ENCODE data around the gene DMTF1.
A peak's percentile ranks its signal among the peaks of the same experiment; 100 is the strongest.

Gene DMTF1

DNA sequence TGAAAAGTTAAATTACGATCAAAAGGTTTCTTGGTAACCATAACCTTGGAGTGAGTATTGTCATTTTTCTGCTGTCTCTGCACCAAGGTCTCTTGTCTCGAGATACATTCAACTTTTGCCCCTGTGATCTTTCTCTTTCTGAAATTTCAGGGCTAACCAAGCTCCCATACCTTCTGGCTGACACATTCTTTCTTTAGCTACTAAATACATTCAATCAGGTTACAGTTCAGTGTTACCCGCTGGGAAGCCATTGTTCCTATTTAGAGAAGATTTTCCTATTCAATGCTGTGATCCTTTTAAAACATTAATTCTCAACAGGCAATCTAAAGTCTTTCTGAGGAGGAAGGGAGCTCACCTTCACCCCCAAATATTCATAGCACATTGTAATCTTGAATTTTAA, 22.9 kb upstream of the DMTF1 start:
- Mint-ChIP-seq H3K27me3 (no peaks in the 10 kb centered on the region), H3K36me3 (ENCODE audit: low read depth) (no peaks in the 10 kb centered on the region), H3K27ac (no peak overlapping the region), H3K9me3 (no peaks in the 10 kb centered on the region), H3K4me1 (ENCODE audit: low read depth) (no peaks in the 10 kb centered on the region), H3K4me3 (no peak overlapping the region)
- intact Hi-C loops (cut with micrococcal nuclease): no loop called here

DNA sequence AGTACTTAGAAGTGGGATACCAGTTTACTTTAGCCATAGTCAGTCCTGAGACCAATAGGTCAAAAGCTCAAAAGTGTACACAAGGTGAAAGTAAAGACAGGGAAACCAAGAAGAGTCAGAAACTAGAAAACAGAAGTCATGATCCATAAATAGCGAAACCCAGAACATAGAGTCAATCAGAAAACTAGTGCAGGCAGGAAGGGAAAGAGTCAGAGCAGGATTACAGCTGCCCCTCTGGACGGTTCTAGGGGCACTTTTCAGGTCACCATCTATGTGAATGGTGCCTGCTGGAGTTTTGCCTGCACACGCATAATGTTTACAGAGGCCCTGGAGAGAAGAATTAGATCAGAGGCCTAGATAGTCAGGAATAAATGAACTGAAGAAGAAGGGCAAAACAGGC, 22.4 kb upstream of the DMTF1 start:
- Mint-ChIP-seq H3K27ac (no peak overlapping the region), H3K4me1 (ENCODE audit: low read depth) (no peaks in the 10 kb centered on the region), H3K9me3 (no peaks in the 10 kb centered on the region)

DNA sequence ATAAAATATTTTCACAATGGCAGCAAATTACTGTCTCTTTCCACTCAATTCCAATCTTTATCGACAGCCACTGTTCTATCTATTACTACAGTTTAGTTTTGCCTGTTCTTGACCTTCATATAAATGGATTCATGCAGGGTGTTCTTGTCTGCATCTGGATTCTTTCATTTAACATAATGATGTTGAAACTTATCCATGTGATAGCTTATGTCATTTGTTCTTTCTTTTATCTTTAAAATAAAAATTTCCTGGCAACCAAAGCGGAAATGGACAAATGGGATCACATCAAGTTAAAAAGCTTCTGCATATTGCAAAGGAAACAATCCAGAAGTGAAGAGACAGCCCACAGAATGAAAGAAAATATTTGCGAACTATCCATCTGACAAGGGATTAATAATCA, 20.5 kb upstream of the DMTF1 start:
- Mint-ChIP-seq H3K9me3 (no peaks in the 10 kb centered on the region), H3K27me3 (no peaks in the 10 kb centered on the region), H3K36me3 (ENCODE audit: low read depth) (no peaks in the 10 kb centered on the region), H3K4me3 (no peak overlapping the region), H3K27ac (no peak overlapping the region), H3K4me1 (ENCODE audit: low read depth) (no peaks in the 10 kb centered on the region)
- intact Hi-C loops (cut with micrococcal nuclease): no loop called here

More for the DNA sequence above, 22.4 kb upstream of the DMTF1 start:
- Mint-ChIP-seq H3K36me3 (ENCODE audit: low read depth) (no peaks in the 10 kb centered on the region), H3K27me3 (no peaks in the 10 kb centered on the region), H3K4me3 (no peak overlapping the region)
- intact Hi-C loops (cut with micrococcal nuclease): no loop called here

DNA sequence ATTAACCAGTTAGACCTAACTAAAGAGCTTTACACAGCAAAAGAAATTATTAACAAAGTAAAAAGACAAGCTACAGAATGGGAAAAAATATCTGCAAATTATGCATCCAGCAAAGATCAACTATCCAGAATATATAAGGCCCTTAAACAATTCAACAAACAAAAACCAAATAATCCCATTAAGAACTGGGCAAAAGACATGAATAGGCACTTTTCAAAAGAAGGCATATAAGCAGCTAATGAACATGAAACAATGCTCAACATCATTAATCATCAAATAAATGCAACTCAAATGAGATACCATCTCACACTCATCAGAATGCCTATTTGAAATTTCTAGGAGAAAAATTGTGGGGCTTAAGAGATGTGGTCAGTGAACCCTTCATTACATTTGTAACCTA, 15.0 kb upstream of the DMTF1 start:
- Mint-ChIP-seq H3K4me3 (no peak overlapping the region), H3K36me3 (ENCODE audit: low read depth) (no peaks in the 10 kb centered on the region)
- intact Hi-C loops (cut with micrococcal nuclease): no loop called here

DNA sequence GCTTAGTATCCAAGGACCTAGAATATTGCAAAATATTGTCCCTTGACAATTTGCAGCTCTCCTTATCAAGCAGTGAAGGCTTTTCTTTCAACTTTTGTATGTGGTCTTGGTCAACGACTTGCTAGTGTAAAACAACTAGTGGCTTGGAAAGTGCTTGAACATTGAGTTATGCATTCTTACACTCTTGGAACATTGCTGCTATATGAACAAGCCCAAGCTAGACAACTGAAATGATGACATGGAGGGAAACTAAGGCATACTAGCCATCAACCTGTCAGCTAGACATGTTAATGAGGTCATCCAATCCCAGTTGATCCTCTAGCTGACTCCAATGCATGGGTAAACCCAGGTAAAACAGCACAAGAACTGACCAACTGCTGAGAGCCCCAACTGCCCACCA, 12.7 kb upstream of the DMTF1 start:
- no peaks in the 10 kb centered on the region for H3K27me3 Mint-ChIP-seq
- no peaks in the 10 kb centered on the region for H3K36me3 Mint-ChIP-seq (ENCODE audit: low read depth)
- H3K4me3 Mint-ChIP-seq: no peak overlapping the region
- H3K27ac Mint-ChIP-seq: no peak overlapping the region
- intact Hi-C loops (cut with micrococcal nuclease): no loop called here
- H3K4me1 Mint-ChIP-seq (ENCODE audit: low read depth): peaks cover 3% of the 10 kb centered on the region
- no peaks in the 10 kb centered on the region for H3K9me3 Mint-ChIP-seq

More for the DNA sequence above, 15.0 kb upstream of the DMTF1 start:
- Mint-ChIP-seq H3K4me1 (ENCODE audit: low read depth) (no peaks in the 10 kb centered on the region), H3K27ac (no peak overlapping the region), H3K9me3 (no peaks in the 10 kb centered on the region), H3K27me3 (no peaks in the 10 kb centered on the region)

DNA sequence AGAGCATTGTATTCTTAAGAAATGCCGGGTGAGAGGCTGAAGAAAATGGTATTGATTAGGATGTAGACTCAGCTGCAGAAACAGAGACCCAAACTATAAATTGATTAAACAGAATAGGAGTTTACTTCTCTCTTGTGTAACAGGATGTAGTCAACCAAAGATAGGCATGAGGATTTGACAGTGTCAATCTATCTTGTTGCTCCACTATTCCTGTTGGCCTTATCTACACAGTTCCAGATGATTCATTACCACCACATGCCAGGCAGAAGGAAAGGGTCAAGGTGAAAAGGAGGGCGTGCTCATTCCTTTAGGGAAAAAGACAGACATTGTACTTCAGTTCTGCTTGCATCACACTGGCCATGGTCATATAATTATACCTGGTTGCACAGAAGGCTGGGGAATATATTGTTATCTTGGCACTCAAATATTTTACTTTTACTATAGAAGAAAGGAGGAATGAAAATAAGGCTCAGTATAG, 11.9 kb upstream of the DMTF1 start:
- intact Hi-C loops (cut with micrococcal nuclease): no loop called here
- Mint-ChIP-seq H3K27me3 (no peaks in the 10 kb centered on the region), H3K9me3 (no peaks in the 10 kb centered on the region), H3K27ac (no peak overlapping the region), H3K4me1 (ENCODE audit: low read depth) (peaks cover 10% of the 10 kb centered on the region), H3K4me3 (no peak overlapping the region), H3K36me3 (ENCODE audit: low read depth) (no peaks in the 10 kb centered on the region)

DNA sequence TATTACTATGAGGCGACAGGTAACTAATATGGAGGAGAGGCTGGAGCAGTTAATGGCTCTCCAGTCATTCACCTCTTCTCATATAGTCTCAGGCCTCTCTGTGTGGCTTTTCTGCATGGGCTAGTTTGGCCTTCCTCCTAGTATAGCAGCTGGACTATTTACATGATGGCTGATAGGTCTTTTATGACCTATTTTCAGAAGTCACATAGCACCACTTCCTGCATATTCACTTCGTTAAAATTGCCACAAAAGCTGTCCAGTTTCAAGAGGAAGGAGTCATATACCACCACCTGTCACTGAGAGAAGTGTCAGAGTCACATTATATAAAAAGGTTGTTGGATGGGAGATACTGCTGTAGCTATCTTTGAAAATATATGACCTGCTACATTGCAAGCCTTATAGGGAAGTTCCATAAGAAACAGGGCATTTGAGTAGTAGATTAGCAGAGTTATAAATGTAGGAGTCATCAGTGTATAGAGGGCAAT, 8.0 kb upstream of the DMTF1 start:
- intact Hi-C loops (cut with micrococcal nuclease): no loop called here
- H3K4me1 Mint-ChIP-seq (ENCODE audit: low read depth): peaks cover 10% of the 10 kb centered on the region
- H3K4me3 Mint-ChIP-seq: no peak overlapping the region
- H3K27me3 Mint-ChIP-seq: no peaks in the 10 kb centered on the region
- no peaks in the 10 kb centered on the region for H3K36me3 Mint-ChIP-seq (ENCODE audit: low read depth)
- peaks cover 8% of the 10 kb centered on the region for H3K9me3 Mint-ChIP-seq
- H3K27ac Mint-ChIP-seq: no peak overlapping the region

DNA sequence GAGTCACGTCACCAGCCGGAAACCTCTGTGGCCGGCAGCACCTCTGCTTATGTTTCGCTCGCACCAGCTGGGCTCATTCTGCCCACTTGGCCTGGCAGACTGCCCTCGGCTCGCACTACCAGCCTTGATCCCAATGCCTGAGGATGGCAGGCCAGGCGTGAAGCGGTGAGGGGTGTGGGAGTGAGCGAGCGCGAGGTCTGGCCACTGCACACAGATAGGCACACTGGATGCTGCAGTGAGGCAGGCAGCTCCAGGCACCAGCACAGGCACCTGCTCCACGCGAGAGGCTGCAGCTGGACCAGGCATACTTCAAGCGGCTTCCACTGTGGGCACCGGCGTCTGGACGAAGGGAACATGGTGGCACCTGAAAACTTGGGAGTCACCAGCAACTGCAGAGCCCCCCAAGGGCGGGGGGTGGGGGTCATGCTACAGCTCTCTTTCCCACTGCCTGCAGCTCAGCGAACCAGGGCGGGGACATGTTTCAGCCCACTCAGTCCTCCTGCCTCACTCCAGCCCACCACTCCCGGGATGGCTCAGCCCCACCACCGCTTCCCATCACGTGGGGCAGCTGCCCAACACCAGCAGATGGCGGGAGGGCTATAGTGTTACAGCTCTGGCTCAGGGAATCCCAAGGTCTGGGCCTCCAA, 5.4 kb upstream of the DMTF1 start:
- H3K4me1 Mint-ChIP-seq (ENCODE audit: low read depth): peaks cover 10% of the 10 kb centered on the region
- intact Hi-C loops (cut with micrococcal nuclease): no loop called here

DNA sequence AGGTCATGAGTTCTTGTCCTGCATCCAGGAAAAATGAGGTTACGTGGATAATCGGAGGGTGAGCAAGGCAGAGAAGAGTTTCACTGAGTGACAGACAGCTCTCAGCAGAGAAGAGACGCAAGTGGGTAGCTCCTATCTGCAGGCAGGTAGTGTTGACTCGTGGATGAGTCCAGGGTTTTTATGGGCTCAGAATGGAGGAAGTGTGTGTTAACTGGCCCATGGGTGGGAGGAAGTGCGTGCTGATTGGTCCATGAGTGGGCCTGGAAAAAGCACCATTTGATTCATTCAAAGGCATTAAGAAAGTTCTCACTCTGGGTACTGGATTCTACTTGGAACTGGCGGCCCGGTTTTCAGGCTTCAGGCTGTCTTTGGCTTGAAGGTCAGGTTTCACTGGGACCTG, 4.8 kb upstream of the DMTF1 start:
- intact Hi-C loops (cut with micrococcal nuclease): no loop called here
- H3K36me3 Mint-ChIP-seq (ENCODE audit: low read depth): peaks cover 8% of the 10 kb centered on the region
- H3K27me3 Mint-ChIP-seq: no peaks in the 10 kb centered on the region
- H3K9me3 Mint-ChIP-seq: peaks cover 8% of the 10 kb centered on the region
- no peak overlapping the region for H3K27ac Mint-ChIP-seq
- H3K4me1 Mint-ChIP-seq (ENCODE audit: low read depth): peaks cover 10% of the 10 kb centered on the region
- no peak overlapping the region for H3K4me3 Mint-ChIP-seq

More for the DNA sequence above, 5.4 kb upstream of the DMTF1 start:
- no peak overlapping the region for H3K27ac Mint-ChIP-seq
- H3K4me3 Mint-ChIP-seq: no peak overlapping the region
- H3K27me3 Mint-ChIP-seq: no peaks in the 10 kb centered on the region
- peaks cover 2% of the 10 kb centered on the region for H3K36me3 Mint-ChIP-seq (ENCODE audit: low read depth)
- peaks cover 8% of the 10 kb centered on the region for H3K9me3 Mint-ChIP-seq

DNA sequence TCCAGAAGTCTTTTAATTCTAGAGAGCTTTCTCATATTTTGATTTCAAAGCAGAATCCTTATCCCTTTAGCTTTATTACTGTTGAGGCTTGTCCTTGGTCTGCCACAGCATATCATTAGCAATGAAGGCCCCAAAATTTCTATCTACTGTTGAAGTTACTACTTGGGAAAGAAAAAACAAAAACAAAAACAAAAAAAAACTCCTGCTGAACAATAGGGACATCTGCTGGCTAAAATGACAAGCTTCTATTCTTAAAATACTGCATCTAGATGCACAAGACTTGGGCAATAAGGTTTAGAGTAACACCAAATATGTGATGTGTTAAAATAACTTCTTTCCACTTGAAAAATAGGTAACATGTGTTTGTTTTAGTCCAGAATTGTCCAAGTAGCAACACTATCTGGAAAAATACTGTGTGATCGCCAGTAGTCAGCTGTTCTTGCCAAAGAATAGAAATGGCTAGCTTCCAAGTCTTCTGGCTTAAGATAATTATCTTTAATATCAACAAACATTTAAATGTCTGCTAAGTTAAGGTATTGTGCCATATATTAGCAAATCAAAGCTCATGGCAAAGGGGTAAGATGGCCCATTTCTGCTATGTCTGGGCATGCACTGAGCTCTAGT, 3.8 kb upstream of the DMTF1 start:
- Mint-ChIP-seq H3K36me3 (ENCODE audit: low read depth) (peaks cover 17% of the 10 kb centered on the region), H3K27me3 (no peaks in the 10 kb centered on the region), H3K9me3 (peaks cover 8% of the 10 kb centered on the region), H3K27ac (no peak overlapping the region), H3K4me1 (ENCODE audit: low read depth) (peaks cover 10% of the 10 kb centered on the region), H3K4me3 (no peak overlapping the region)
- intact Hi-C loops (cut with micrococcal nuclease): loop anchor here (1.0 kb wide), 1 partner anchor 209 kb away; no protein-coding TSS in a partner anchor

DNA sequence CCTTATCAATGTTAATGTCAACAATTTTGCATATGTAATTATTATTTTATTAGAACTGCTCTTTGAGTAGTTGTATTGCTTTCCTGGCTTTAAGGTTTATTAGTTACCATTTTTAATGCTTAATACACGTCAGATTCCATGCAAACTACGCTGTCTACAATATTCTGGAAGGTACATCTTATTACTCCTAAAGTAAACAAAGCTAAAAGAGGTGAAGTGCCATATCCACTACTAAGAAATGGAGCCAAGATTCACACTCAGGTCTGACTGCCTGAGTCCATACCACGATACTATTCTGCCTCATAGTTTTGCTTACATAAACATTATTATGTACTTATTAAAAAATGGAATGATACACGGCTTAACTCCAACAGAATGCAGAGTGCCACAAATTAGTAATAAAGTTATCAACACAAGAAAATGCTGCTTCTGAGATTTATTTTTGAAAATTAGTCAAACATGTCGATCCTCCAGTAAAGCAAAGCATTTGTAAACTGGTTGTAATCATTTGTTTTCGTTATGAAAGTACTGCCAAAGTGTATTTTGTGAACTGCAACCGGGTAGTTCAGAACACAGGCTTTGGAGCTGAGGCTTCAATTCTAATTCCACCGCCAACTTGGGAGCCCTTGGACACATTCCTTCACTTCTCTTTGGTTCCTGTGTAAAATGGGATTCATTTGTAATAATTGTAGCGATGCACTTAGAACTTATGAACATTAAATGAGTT, 1.1 kb upstream of the DMTF1 start:
- intact Hi-C loops (cut with micrococcal nuclease): loop anchor here (5.0 to 10.0 kb wide), 3 partner anchors 194 to 1071 kb away; partner anchors contain the start of genes CROT, DBF4, SLC25A40 and SRI
- Mint-ChIP-seq H3K9me3 (peaks cover 8% of the 10 kb centered on the region), H3K4me1 (ENCODE audit: low read depth) (peaks cover 18% of the 10 kb centered on the region), H3K27me3 (no peaks in the 10 kb centered on the region), H3K36me3 (ENCODE audit: low read depth) (peaks cover 24% of the 10 kb centered on the region), H3K4me3 (peak overlapping the region; percentile 98), H3K27ac (peak overlapping the region; percentile 100)

DNA sequence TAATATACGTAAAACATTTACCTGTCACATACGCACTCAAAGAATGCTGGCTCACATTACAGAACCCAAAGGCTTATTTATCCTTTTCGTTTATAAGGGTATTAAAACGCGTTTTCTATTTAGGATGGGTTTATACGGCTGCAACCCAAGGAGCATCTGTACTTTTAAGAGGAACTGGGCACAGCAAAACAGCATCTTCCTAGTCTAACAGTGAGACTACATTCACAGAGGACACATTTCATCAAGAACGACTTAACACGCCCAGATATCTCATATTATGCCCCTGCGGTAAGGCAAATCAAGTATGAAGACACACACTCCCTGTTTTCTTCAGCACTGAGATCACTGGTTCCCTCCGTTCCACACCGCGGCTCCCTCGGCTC, 533 bp upstream of the DMTF1 start:
- intact Hi-C loops (cut with micrococcal nuclease): loop anchor here (1.0 to 10.0 kb wide), 4 partner anchors 68 to 1071 kb away; partner anchors contain the start of genes CROT, DBF4, SLC25A40 and SRI
- Mint-ChIP-seq H3K4me3 (peak overlapping the region; percentile 98), H3K4me1 (ENCODE audit: low read depth) (peaks cover 18% of the 10 kb centered on the region), H3K27ac (peak overlapping the region; percentile 100), H3K36me3 (ENCODE audit: low read depth) (peaks cover 24% of the 10 kb centered on the region), H3K9me3 (peaks cover 8% of the 10 kb centered on the region), H3K27me3 (no peaks in the 10 kb centered on the region)

DNA sequence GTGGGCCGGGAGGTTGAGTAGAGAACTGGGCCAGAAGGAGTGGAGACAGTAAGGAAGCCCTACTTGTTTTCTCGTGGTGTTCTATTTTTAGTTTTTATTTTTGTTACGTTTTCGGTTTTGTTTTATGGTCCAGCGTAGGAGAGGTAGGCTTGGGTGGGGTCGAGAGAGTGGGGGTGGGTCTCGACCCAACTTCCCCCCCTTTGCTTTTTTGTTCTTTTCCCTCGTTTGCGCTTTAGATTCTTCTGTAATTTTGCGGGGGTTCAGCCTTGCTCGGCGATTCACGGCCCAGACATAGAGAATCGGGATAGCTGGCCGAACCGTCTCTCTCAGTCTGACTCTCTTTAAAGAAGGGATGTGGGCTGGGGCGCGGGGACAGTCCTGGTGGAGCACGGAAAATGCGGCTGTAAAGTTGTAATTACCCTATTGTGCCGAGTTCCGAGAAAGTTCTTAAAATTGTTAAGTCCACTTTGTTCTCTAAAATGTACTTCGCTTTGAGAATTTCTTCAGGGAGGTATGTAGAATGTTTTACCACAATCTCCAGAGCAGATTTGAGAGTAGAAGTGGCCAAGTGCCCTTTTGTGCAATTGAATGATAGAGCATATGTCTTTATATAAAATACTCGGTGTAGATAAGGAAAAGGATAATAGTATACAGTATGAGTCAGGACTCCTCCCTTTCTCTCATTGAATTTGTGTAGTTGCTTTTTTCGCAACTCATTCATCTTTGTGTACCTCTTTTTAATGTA, 816 bp downstream of the DMTF1 start:
- intact Hi-C loops (cut with micrococcal nuclease): loop anchor here (1.0 to 10.0 kb wide), 4 partner anchors 66 to 1069 kb away; partner anchors contain the start of genes CROT, DBF4, SLC25A40 and SRI
- Mint-ChIP-seq H3K27ac (peak overlapping the region; percentile 100), H3K4me3 (peak overlapping the region; percentile 98), H3K36me3 (ENCODE audit: low read depth) (peaks cover 24% of the 10 kb centered on the region), H3K9me3 (no peaks in the 10 kb centered on the region), H3K4me1 (ENCODE audit: low read depth) (peaks cover 18% of the 10 kb centered on the region), H3K27me3 (no peaks in the 10 kb centered on the region)
